SK-N-MC (cell line): Measurements from ENCODE around the gene C1orf116.

Source experiments
- EZH2 ChIP-seq: fragments of 200-600 bp; sonication (generic); IDR thresholded peaks from one replicate; pipeline ENCODE4 v1.6.1; 2017; ENCODE audit warnings: antibody characterized with exemption
- FOXP2 ChIP-seq: optimal IDR thresholded peaks from 2 replicates; pipeline ENCODE3; 2011; ENCODE audit warnings: mild to moderate bottlenecking, moderate library complexity; ENCODE audit not compliant: insufficient read depth; ENCODE audit errors: extremely low read length, control extremely low read depth
- POLR2AphosphoS5 ChIP-seq: IDR thresholded peaks from 2 replicates; pipeline ENCODE4 v1.6.1; 2012; ENCODE audit warnings: mild to moderate bottlenecking, low read depth, low read length, borderline replicate concordance

GRCh38 chr1:207020065-207020708 lies 12.4 kb downstream of the C1orf116 start:
- TF ChIP-seq EZH2, result no peak
- no peak for TF ChIP-seq POLR2AphosphoS5
- no peak for TF ChIP-seq FOXP2
